Keratinocyte (primary cell): ENCODE data around the gene PIWIL4.
"Not testable (repeated sequence)": the region's sequence is repeated elsewhere in the genome, so short reads cannot be mapped to it uniquely, and the experiment has no call there.

Source experiments
- CTCF ChIP-seq, 3 experiments: IDR thresholded peaks in 1 of 3; conservative IDR thresholded peaks in 1 of 3; optimal IDR thresholded peaks in 1 of 3; 2 replicates in 2 of 3; 3 replicates in 1 of 3; pipeline versions ENCODE3 to v1.5.1; 2011; ENCODE audit warnings: low read length in 3 of 3, mild to moderate bottlenecking in 3 of 3, moderate library complexity in 2 of 3, control low read depth in 1 of 3, inconsistent platforms in 1 of 3; ENCODE audit not compliant: insufficient read depth in 2 of 3; ENCODE audit errors: extremely low read depth in 1 of 3
- EZH2 ChIP-seq: IDR thresholded peaks from one replicate; pipeline ENCODE4 v1.6.1; 2012; ENCODE audit warnings: inconsistent platforms, mild to moderate bottlenecking, low read length, moderate library complexity

GRCh38 chr11:94625422-94625821 is 58.3 kb downstream of the PIWIL4 start:
- not testable (repeated sequence) for TF ChIP-seq CTCF (optimal IDR thresholded peaks at IDR 0.05 in 1 of 3, IDR thresholded peaks at IDR 0.05 in 1 of 3, conservative IDR thresholded peaks at IDR 0.05 in 1 of 3; ENCODE audit: extremely low read depth in 1 of 3, insufficient read depth in 2 of 3, low read length in 3 of 3); EZH2
